NCI-H2196 treated with DMSO at 0.1 percent for 48 hours (cell line): ENCODE results near the gene CNTNAP2.
"Not testable (repeated sequence)": the region's sequence is repeated elsewhere in the genome, so short reads cannot be mapped to it uniquely, and the experiment has no call there.

Source experiments
- DNase-seq: peaks from one replicate; lab custom pipeline; 2025; ENCODE audit not compliant: unreplicated experiment; lab: John Stamatoyannopoulos, UW

CNTNAP2 gene

GRCh38 chr7:148397056-148397455, 2280.5 kb downstream of the CNTNAP2 start:
- no peak for DNase-seq

GRCh38 chr7:148397551-148397950, 2280.9 kb downstream of the CNTNAP2 start:
- no peak for DNase-seq

GRCh38 chr7:148397985-148398384, 2281.4 kb downstream of the CNTNAP2 start:
- no peak for DNase-seq

GRCh38 chr7:148398844-148399365, 2282.3 kb downstream of the CNTNAP2 start:
- DNase-seq = no peak

GRCh38 chr7:148400101-148400500, 2283.5 kb downstream of the CNTNAP2 start:
- no peak for DNase-seq

- no peak for DNase-seq
Observed at GRCh38 chr7:148402159-148402558, 2285.6 kb downstream of the CNTNAP2 start.

DNA sequence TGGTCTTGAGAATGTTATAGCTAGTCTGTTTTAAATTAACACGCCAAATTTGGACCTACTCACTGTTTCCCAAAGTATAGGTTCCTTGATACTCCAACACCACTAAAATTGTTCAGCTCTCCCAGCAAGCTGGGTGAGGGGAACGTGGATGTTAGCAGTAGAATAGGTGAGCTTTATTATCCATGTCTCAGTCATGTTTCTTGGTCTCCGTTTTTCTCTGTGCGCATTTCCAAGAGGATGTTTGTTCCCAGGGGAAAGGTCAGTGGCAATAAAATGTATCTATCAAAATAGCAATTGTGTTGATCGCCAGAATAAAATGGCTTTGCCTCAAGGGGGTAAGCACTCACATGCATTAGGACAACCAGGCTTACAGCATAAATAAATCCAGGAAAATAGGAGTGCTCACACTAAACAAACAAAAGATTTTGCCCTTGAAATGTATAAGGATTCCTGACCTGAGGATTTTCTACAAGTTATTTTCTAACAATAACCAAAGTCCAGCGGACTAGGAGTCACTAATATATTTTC, 2286.9 kb downstream of the CNTNAP2 start:
- DNase-seq = no peak

- no peak for DNase-seq
Observed at GRCh38 chr7:148408307-148408706, 2291.7 kb downstream of the CNTNAP2 start.

DNA sequence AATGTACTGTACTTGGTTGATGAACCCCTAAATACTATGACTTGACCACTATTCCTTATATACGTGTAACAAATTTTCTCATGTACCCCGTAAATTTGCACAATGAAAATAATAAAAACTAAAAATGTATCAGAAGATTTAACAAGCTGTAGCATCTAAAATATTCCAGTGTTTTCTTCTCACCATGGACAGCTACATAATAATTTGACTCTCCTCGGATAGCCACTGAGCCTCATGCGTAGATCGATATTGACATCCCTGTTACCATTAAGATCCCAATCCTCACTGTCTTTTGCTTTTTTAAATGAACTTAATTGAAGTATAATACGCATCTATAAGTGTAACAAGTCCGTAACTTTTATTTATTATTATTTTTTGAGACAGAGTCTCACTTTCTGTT, 2294.3 kb downstream of the CNTNAP2 start:
- no peak for DNase-seq

- DNase-seq = no peak
Observed at GRCh38 chr7:148412691-148413090, 2296.1 kb downstream of the CNTNAP2 start.

GRCh38 chr7:148419856-148420832, 2303.5 kb downstream of the CNTNAP2 start:
- no peak for DNase-seq

- no peak for DNase-seq
Observed at GRCh38 chr7:148422030-148422429, 2305.4 kb downstream of the CNTNAP2 start.

DNA sequence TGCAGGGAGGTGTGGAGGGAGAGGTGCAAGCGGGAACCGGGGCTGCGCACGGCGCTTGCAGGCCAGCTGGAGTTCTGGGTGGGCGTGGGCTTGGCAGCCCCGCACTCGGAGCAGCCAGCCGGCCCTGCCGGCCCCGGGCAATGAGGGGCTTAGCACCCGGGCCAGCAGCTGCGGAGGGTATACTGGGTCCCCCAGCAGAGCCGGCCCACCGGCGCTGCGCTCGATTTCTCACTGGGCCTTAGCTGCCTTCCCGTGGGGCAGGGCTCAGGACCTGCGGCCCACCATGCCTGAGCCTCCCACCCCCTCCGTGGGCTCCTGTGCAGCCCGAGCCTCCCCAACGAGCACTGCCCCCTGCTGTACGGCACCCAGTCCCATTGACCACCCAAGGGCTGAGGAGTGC, 2309.8 kb downstream of the CNTNAP2 start:
- not testable (repeated sequence) for DNase-seq

DNA sequence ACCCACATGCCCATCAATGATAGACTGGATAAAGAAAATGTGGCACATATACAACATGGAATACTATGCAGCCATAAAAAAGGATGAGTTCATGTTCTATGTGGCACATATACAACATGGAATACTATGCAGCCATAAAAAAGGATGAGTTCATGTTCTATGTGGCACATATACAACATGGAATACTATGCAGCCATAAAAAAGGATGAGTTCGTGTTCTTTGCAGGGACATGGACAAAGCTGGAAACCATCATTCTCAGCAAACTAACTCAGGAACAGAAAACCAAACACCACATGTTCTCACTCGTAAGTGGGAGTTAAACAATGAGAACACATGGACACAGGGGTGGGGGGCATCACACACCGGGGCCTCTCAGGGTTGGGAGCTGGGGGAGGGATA, 2314.1 kb downstream of the CNTNAP2 start:
- not testable (repeated sequence) for DNase-seq

- DNase-seq = no peak
Observed at GRCh38 chr7:148433521-148434180, 2317.1 kb downstream of the CNTNAP2 start.

- DNase-seq = no peak
Observed at GRCh38 chr7:148434181-148434757, 2317.7 kb downstream of the CNTNAP2 start.

DNA sequence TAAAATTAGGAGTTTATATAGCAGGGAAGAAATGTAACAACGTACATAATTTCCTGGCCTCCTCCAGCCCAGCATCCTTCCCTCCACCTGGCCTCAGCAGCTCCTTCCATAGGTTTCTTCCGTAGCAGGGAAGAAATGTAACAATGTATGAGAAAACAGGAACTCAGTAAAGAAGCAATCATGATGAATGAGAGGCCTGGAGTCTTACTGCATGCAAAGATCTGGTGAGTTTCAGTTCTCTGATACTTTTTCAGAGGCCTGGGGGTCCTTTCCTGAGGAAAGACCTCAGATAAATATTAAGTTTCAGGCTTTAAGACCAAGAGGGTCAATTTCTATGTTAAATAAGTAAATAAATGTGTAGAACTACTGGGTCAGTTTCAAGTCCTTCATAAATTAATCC, 2318.3 kb downstream of the CNTNAP2 start:
- no peak for DNase-seq

DNA sequence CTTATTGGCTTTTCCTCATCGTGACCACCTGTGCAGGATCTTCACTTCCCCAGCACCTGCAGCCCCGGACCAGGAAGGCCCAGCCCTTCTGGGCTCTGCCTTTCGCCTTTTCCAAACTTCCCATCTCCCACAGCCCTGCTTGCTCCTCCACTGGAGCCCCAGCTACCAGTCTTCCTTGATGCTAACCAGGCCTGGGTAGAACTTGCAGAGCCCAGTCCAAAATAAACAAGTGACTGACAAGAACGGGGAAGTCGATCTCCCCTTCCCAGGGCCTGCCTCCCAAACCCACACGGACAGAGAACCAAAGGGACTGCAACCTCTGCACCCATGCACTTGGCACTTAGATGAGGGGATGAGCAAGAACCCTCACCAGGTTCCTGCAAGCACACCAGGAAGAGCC, 2319.1 kb downstream of the CNTNAP2 start:
- no peak for DNase-seq

- no peak for DNase-seq
Observed at GRCh38 chr7:148436135-148436534, 2319.5 kb downstream of the CNTNAP2 start.

DNA sequence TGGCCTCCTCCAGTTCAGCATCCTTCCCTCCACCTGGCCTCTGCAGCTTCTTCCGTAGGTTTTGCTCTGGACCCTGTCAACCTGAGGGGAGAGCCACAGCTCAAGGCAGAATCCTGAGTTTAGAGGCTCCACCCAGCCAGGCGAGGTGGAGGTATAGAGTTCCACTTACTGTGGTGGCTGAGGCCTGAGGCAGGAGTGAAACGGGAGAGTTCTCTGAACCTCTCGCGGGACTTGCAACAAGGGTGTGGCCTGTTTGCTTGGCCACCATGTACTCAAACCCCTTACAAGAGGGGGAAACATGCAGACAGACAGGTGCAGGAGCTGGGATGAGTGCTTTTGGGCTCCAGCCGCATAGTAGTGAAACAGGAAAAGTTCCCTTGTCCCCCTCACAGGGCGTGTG, 2320.0 kb downstream of the CNTNAP2 start:
- DNase-seq = no peak

DNA sequence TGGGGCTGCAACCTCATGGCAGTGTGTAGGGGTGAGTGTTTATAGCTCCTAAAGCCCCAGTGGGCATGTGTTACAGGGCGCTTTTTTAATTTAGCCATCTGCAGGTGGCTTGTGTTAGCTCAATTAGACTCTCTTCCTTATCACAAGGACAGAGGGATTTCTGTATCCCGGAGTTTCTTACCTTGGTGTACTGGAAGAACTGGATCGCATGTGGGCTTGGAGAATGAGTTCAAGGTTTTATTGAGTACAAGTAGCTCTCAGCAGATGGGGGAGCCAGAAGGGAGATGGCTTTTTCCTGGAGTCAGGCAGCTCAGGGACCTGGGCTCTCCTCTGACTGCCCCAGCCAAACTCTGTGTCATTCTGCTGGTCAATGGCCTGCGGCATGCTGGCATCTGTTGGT, 2320.4 kb downstream of the CNTNAP2 start:
- DNase-seq = no peak
